Sigmoid colon (tissue), 4 donors: ENCODE data around the gene FGF11.

Experiments used
- POLR2A ChIP-seq, 2 donors: fragments of 450-650 bp; IDR thresholded peaks; one replicate each; pipeline ENCODE4 v1.6.1; 2016; ENCODE audit warnings: antibody characterized with exemption in 2 of 2, mild to moderate bottlenecking in 2 of 2, moderate library complexity in 2 of 2
- POLR2AphosphoS5 ChIP-seq, 4 donors: sonication (generic); formaldehyde crosslinking; IDR thresholded peaks; one replicate each; pipeline ENCODE4 v1.6.1; 2017; ENCODE audit warnings: antibody characterized with exemption in 4 of 4

- TF ChIP-seq POLR2A (IDR thresholded peaks at IDR 0.05): no peak
- no peak for TF ChIP-seq POLR2AphosphoS5 (IDR thresholded peaks at IDR 0.05)
These were observed 45.6 kb downstream of the FGF11 start for GRCh38 chr17:7484919-7485377.
